Stimulated activated CD4-positive, alpha-beta T cell treated with anti-CD3 and anti-CD28 coated beads, Interleukin-2, amount 100 ng/mL, for 4 hours (primary cell): Measurements from ENCODE around the gene CTBP2.

Experiments
- DNase-seq: peaks from one replicate; pipeline ENCODE4 v3.0.0-alpha.2; 2020; ENCODE audit warnings: low read depth

Gene CTBP2

DNA sequence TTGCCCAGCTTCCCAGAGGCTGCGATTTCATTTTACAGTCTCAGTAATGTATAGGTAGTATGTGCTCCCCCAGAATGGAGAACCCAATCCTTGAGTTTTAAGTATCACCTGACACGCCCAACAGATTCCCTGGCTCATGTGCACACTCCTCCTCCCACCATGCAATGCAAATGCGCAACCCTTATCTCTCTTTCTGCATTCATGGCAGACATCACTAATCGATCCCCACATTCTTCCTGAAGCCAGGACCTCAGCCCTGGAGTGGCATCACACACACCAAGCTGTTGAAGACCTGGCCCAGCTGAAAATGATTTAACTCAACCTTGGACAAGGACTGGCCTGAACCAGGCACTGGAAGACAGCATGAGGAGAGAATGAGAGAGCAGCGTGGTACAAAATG lies 150.0 kb downstream of the CTBP2 start:
- no peak for DNase-seq

DNA sequence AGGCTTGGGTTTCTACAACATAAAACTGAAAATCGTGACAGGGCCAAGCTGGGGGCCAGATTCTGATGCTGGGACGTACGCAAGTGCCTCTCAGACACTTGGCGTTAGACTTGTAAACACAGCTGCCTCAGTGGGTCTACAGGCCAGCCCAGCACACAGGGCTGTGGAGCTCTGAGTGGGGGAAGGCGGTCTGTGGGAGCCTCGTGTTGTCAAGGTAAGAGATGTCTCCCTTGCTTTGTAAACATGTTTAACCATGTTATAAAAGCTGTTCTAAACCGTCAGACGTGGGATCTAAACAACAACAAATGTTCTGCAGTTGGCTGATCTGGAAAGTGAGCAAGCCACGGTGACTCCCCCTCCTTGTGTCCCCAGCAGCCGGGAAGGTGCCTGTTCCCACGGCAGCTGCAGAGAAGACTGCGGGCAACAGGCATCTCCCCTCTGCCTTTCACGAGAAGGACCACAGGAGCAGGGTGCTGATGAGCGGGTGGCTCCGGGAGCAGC lies 150.7 kb downstream of the CTBP2 start:
- no peak for DNase-seq

DNA sequence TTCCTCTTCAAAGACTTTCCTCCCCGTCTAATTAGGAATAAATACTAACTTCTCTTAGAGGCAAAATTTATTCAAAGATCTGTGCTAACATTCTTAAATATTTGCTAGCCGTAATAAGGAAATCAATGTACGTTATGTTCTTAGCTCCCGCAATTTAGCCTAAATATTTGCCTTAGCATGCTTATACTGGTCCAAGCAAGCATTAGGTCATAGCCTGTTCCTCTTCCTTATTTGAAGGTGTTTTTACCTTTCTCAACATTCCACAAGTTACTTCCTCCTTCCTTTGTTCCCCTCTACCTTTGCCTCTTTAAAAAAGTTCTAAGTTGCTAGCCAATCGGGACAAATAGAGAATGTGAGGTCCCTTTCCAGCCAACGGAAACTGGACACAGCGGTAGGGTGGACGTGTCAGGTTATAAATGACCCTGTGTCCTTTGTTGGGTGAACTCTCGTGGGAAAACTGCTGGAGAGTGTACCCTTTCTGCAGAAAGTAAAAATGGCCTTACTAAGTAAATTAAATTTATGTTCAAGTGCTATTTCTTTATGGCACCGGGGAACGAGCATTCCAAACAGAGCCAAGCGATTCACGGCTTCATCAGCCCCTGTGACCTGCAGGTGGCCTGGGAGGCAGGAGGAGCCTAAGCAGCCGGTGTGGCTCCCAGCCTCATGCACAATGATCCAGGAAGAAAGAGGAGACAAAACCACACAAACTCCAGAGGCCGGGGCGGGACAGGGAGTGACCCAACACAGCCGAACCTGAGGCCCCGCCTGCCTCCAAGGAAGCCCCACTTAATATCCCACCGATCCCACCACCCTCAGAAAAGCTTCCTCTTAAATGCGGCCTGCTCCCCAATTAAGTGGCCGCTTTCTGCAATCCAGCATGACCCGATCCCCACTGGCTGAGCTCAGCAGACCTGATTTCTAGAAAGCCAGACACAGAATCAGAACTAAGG lies 151.4 kb downstream of the CTBP2 start:
- no peak for DNase-seq

DNA sequence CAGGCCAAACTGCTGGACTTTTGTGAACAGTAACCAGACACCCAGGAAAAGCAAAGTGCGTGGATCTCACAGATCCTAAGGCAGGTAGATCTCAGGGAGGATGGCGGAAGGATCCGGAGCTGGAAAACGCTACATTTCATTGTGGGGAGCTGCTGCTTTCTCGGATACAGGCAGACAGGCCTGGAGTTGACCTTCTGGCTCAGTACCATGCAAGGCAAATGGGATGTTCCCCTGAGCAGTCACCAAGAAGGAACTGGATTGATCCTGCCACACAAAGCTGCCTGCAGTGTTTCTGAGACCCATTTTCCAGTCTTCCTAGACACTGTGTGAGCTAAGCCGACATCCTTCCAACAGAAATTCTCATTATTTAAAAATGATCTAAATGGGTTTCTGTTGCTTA lies 152.9 kb downstream of the CTBP2 start:
- DNase-seq = no peak

DNA sequence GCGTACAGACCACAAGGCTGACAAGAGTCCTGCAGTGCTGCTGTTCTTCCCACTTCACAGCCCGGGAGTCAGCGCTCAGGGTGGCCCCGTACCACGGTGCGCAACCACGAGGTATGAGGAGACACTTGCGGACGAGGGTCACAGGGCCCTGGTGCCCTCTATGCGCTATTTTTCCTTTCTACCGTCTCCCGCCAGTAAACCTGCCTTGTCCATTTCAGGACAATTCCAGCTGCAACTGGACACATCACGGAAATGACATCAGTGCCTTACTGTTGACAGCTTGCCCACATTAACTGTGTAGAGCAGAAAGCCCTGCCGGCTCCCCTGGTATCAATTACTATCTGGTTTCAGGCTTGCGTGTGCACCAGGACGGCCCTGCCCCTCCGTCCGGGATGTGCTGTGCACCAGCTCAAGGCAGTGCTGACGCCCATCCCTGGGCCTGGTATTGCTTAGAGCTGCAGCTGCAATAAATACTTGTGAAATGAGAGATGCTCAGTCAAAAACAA lies 153.4 kb downstream of the CTBP2 start:
- DNase-seq = no peak

DNA sequence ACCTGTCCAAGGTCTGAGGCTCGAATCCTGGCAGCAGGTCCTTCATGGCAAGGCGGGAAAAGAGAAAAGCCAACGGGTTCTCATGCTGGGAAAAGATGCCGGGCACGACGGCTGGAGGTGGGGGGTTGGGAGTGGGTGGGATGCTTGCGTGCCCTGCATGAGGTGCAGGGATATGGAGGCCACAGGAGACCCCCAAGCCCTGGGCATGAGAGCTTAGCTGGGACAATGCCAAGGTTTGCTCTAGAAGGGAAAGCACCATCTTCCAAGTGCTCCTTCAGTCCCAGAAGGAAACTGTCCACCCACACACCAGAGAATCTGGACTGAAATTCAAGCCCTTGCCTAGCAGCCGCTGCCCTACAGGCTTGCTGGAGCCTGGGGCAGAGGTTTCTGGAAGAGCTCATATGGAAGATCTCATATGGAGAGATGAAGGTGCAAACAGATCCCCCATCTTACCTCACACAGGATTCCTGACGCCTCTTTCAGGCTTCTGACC lies 154.1 kb downstream of the CTBP2 start:
- DNase-seq = no peak

DNA sequence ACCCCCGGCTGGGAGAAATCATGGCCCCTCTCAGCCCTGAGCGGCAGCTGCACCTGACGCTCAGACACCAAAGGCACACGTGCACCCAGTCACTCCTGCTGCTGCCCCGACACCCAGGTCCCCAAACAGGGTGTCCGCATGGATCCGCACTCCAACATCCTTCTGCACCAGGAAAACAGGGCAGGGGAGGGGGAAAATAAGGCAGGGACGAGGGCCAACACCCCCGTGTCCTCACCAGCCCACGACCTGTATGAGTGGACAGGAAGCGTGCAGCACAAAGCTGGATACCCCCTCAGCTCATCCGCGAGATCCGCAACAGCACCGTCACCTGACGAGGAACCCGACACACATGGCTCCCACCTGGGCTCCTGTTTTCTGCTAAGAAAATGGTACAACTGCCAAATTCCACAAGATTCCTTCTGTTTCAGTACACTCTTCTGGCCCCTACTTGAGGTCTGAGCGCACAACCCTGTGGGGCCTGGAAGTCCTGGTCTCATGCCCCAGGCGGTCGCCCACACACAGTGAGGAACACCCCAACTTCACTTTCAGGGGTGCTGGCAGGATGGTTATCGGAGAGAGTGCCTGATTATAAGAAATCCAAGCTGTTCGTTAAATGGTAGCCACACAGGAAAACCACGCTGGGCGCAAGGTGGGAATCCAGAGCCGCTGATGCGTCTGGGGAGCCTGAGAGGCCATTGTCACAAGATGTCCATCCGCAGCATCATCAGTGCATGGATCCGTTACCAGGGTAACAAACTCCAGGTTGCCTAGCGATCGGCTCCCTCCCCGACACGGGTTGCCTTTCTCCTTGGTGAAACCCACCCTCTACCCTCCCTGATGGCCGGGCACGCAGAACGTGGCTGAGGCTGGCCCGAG lies 154.8 kb downstream of the CTBP2 start:
- no peak for DNase-seq

DNA sequence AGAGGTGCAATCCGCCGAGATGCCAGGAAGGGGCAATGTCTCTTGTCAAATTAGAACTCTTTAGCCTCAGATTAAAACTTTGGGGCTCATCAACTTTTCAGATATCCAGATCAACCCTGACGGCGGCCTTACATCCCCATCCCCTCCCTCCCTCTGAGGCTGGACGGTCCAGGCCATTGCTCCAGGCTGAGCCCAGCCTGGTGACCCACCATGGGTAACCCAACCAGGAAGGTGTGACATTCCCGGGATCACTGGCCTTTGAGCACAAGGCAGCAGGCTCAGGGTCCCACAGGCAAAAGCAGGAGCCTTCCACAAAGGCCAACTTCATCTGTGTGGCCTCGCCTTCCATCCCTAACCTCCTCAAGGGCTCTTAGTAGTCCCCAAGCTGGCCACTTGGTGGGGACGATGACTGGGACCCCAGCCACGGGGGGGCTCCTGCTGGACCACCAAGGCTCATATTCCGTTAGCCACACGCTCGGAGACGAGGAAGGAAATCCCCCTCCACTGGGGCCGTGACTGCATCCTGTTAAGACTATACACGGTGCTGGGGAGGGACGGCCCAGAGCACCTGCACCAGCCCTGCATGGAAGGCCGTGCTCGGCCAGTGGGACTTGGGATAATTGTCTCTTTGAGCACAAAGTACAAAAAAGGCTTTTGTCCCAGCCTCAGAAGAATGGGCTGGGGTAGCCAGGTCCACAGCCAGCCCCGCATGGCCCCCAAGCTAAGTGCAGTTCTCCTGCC lies 155.6 kb downstream of the CTBP2 start:
- DNase-seq = no peak

DNA sequence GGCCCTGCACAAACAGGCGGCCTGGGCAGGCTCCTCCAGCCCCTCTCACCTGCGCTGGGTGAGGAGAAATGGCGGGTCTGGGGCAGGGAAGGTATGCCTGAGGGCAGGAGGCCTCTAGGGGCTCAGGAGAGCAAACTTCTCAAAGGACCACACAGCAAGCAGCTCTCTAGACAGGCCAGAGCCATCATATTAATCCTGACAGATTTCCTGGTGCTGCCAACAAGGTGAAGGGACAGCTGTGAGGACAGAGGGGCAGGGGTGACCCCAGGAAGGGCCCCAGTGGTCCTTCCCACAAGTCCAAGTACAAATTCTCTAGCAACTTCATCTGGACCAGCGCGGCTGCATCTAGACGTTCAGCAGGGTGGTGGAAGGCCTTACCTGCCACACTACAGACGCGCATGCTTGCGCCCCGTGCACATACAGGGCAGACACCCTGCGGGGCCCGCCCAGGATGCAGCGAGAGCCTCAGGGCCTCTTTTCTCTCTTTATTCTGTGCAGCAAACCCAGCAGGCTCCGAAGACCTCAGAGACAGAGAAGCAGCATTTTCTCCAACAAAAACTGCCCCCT lies 156.4 kb downstream of the CTBP2 start:
- no peak for DNase-seq

DNA sequence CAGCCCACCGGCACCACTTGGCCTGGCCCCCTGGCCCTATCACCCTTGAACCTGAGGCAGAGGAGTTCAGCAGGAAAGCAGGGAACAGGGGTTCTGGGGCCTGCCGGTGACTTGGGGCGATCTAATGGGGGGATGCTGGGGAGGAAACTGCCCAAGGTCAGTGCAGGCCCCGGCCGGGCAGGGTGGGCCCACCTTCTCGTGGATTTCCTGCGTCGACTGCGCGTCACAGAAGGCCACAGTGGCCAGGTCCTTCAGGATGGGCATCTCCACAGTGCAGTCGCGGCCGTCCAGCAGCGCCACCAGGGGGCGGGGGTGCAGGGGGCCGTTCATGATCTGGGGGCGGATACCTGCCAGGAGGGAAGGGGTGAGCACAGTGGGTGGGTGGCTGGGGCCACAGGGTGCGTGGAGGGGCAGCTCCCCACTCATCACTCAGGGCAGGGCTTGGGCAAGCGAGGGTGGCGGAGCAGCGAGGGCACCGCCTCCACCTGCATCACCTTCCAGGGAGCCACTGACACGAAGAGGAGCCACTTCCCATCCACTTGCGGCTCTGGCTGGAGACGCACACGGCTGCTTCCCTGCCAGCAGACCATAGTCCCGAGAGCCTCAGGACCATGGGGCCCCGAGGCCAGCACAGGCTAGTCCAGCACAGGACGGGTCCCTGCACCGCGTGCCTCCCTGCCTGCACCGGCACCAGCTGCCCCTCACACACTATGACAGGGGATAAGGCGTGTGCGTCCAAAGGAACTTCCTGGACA lies 157.0 kb downstream of the CTBP2 start:
- DNase-seq = no peak

DNA sequence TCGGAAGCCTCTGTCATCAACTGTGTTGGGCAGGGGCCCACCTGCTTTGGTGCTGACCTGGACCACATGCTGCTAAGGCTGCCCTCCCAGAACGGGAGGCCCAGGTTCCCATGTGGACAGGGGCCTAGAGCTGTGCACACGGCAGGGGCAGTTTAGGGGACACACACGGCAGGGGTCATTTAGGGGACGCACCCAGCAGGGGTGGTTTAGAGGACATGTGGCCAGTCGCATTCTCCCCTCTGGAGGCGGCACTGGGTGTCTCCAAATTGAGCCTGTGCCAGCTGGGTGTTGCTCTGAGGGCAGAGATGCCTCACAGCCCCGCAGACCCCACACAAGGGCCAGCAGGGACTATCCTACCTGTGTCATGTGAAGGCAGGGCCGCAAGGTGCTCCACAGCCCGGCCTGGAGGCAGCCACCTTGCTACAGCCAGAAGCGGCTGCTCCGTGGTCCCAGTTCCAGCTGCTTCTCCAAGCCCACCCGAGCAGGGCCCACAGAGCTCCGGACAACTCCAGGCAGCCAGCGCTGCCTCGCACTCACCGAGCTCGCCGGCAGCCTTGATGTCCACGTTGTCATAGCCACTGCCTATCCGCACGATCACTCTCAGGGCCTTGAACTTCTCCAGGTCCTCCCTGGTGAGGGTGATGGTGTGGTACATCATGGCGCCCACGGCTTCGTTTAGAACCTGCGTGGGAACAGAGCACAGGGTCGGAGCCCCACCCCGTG lies 157.8 kb downstream of the CTBP2 start:
- DNase-seq = no peak

DNA sequence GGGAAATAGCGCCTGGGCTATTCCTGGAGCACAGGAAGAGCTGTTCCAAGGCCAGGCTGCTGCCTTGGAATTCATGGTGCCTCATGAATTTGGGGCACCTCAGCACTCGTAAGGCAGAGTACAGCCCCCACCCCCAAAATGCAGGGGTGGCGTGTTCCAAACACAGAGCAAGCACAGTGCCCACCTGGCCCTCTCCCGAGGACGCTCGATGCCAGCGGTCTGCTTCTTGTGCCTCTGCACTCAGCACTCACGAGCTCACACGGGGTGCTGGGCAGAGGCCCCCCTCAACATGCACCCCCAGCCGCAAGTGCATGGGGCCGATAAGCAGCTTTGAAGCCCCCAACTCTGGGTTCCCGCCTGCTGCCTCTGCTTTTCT lies 158.3 kb downstream of the CTBP2 start:
- DNase-seq = no peak

DNA sequence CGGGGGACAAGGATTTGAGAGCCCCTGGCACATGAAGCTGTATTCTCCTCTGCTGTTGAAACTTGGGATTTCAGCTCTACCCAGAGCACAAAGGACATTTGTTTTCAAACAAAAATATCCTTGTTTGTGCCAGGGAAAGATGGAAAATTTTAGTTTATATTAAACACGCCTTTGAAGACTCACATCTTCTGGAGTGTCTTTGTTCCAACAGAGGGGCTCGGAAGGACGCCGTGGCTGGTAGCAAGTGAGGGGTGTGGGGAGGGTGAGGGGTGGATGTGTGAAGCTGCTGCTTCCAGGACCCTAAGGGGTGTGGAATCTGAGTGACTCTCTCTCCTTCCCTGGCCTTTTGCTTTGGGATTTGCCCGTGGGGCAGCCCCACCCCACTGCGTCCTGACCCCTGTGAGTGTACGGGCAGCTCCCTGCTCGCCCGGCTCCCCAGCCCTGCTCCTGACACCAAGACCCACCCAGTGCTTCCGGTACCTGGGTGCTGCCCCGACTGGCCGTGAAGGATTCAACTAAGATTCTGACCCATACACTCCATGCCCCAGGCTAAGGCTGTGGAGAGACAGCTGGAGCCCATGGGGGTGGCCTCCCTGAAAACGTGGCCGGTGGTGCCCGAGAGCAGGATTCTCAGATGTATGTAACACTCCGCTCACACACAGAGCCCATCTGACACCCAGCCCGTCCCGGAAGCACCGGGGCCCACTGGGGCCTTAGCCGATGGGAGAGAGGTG lies 158.9 kb downstream of the CTBP2 start:
- no peak for DNase-seq

DNA sequence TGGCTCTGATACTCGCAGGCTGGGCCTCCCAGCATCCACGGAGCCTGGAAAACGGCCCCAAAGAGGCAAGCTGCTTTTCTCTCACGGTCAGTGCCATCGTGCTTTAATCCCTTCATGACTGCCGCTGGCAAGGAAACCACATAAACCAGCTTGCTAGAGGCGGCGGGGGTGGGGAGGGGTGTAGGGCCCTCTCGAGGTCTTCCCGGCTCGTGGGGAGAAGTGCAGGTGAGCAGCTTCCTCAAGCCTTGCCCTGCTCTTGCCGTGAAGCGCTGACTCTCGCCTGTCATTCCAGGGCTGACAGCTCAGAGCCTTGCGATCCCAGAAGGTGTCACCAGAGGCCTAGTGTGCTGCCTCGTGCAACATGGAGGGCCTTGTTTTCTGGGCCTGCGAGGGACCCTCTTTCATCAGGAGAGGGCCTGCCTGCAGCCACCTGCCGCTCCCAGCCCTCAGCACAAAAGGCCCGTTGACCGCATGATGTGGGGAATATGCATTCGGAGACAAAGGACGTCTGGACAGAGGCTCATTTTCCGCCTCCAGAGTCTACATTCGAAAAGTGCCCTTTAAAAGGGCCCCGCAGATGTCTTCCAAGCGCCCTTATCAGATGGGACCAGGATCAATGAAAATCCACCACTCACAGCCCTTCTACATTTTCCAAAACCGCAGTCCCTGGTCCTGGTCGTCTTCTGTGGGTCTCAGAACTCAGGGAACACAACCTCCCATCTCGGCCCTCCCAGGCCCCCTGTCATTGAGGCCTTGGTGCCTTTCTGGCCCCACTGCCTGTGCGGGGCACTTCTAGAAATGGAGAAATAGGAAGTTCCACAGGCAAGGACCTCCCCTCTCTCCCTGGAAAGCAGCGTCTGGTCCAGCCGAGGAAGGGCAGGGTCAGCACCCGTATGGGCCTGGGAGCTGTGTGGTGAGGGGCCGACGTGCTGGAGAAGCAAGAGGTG lies 159.7 kb downstream of the CTBP2 start:
- no peak for DNase-seq

DNA sequence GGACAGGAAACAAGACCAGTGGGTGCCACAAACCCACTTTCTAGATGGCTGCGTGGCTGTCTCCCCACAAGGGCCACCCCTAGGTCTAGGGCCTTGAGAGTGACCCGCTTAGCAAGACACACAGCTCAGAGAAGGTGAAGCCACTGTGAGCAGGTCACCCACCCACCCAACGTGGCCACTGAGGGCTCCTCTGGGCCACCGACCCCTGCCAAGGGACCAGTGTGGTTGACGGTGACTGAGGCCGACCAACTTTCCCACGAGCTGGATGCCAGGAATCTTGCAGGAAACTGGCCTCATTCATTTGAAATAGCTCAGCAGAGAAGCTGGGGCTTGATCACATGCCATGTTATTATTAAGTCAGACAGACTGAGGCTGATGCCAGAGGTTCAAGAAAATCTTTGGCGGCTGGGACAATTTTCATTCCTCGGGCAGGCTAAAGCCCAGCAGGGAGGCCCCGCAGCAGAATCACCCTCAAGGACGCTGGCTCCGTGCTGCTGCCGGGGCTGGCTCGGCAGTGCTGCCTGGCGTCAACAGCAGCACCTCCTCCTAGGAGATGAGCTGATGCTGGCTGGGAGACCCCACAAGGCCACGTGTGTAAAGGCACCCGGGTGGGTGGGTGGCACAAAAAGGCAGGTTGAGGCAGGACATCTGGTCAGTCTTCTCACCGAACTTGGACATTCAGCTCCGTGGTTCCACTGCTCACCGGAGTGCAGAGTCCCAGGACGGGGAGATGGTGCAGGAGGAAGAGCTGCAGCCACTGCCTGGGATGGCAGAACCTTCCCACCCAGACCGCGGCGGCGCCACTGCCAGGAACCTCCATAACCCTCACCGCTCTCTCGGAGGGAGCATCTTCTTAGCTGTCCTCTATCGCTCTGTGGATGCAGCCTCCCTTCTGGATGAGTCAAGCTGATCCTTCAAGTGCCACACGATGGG lies 160.7 kb downstream of the CTBP2 start:
- DNase-seq = no peak

DNA sequence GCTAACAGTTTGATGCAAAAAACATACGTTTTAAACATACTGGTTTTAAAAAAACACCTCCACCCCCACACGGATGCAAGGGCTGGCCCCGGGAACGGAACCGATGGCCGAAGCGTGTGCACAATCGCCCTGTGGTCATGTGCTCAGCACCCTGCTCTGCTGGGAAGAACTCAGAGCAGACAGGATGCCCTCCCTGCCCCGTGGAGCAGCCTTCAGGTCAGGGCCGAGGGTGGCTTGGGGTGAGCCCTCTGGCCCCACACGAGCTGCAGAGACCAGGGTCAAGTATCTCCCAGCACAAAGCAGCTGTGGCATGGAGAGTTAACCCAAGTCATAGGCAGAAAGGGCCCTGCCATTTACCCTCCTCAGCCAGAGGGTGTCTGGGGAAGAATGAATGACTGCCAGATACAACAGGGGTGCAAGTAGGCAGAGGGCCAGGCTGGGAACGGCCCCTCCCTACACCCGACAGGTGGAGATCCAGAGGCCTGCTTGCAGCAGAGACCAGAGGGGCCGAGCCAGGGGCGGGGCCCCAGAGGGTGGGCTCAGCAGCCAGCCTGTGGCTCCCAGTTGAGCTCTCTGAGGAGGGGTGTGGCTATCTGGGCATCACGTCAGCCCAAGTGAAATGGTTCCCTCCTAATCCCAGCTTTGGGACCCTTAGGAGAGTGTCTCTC lies 161.6 kb downstream of the CTBP2 start:
- no peak for DNase-seq
